ENCODE results near the gene SIRPG.

The SIRPG gene

DNA sequence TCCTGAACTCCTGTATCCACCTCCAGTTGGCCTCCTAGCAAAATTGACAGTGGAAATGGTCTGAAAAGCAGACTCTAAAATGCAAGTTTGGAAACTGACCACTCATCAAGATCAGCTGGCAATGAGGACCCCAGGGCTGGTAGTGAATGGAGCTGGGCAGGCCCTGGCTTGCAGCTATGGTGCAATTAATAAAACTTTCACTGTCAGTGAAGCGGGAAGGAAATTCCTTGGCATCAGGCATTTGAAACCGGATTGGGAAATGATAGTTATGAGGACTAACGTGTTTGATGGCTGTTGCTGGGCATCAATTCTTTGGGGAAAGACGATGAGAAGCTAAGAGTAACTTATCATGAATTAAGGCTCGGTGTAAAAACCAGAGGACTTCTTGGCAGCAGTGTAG, 56.8 kb downstream of the SIRPG start:
- TF ChIP-seq POLR2AphosphoS5 (IDR thresholded peaks at IDR 0.05; ENCODE audit: low read depth, low read length) (no peak), TAF1 (IDR thresholded peaks at IDR 0.05; ENCODE audit: borderline replicate concordance, insufficient read depth, low read length) (no peak), FOXP2 (optimal IDR thresholded peaks at IDR 0.05; ENCODE audit: borderline replicate concordance, extremely low read depth, extremely low read length, insufficient read depth) (no peak), SIN3A (IDR thresholded peaks at IDR 0.05; ENCODE audit: borderline replicate concordance, insufficient read depth, low read length) (no peak)
- TF ChIP-seq, protein P1, sequence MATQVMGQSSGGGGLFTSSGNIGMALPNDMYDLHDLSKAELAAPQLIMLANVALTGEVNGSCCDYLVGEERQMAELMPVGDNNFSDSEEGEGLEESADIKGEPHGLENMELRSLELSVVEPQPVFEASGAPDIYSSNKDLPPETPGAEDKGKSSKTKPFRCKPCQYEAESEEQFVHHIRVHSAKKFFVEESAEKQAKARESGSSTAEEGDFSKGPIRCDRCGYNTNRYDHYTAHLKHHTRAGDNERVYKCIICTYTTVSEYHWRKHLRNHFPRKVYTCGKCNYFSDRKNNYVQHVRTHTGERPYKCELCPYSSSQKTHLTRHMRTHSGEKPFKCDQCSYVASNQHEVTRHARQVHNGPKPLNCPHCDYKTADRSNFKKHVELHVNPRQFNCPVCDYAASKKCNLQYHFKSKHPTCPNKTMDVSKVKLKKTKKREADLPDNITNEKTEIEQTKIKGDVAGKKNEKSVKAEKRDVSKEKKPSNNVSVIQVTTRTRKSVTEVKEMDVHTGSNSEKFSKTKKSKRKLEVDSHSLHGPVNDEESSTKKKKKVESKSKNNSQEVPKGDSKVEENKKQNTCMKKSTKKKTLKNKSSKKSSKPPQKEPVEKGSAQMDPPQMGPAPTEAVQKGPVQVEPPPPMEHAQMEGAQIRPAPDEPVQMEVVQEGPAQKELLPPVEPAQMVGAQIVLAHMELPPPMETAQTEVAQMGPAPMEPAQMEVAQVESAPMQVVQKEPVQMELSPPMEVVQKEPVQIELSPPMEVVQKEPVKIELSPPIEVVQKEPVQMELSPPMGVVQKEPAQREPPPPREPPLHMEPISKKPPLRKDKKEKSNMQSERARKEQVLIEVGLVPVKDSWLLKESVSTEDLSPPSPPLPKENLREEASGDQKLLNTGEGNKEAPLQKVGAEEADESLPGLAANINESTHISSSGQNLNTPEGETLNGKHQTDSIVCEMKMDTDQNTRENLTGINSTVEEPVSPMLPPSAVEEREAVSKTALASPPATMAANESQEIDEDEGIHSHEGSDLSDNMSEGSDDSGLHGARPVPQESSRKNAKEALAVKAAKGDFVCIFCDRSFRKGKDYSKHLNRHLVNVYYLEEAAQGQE (IDR thresholded peaks at IDR 0.05; ENCODE audit: insufficient read depth in 1 of 2, low read depth in 2 of 2, low read length in 2 of 2): no peak

DNA sequence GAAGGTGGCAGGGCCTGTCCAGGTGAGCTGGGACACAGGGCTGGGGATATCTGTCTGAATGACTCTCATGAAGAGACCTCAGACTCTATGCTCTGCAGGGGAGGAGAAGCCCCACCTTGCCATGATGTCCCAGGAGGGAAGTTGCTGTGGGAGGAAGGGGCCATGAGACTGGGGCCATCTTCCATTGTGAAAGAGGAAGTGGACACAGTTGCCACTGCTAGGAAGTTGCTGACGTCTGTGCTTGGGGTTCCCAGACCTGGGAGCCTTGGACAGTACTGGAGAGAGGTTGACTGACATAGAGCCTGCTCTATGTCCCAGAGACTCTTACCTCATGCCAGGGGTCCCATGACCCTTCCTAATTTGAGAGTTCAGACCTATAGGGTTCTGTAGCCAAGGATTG, 62.2 kb downstream of the SIRPG start:
- TF ChIP-seq POLR2AphosphoS5 (IDR thresholded peaks at IDR 0.05; ENCODE audit: low read depth, low read length) (no peak), FOXP2 (optimal IDR thresholded peaks at IDR 0.05; ENCODE audit: borderline replicate concordance, extremely low read depth, extremely low read length, insufficient read depth) (no peak)

DNA sequence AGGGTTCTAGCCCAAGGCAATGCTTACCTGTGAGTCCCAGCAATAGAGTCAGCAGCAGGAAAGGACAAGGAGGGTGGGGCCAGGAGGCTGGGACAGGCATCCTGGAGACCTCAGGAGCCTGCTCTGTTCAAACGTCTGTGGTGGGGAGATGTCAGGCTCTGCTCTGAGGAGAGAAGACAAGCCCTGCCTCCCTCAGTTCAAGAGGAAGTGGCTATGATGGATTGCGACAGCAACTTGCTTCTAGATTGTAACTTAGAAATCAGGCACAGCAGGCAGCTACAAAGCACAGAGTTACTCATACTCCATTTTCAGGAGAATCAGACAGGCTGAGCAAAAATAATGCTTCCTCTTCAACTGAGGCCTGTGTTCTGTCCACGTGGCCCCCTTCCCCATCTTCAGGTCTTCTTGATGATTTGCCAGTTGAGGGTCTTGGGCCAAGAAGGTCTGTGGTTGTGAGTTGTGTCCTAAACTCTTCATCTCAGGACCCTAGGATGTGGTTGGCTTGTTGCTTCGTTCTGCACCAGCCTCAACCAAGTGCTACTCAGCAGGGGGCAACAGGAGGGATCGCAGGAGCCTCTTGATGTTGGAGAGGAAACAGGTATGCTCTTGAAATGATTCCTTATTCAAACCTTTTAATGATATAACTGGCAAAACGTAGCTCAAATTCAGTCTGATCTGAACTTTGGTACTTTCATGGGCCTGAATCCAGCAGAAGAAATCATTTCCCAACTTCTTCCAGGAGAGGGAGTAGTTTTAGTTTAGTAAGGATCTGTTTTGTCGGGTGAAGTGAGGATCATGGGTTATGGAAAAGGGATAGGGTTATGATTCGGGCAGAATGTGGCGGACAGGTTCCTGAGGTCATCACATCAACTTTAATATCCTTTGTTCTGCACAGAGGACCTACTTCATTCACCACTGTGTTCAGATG, 68.8 kb downstream of the SIRPG start:
- TF ChIP-seq SIN3A (IDR thresholded peaks at IDR 0.05; ENCODE audit: borderline replicate concordance, insufficient read depth, low read length) (no peak), FOXP2 (optimal IDR thresholded peaks at IDR 0.05; ENCODE audit: borderline replicate concordance, extremely low read depth, extremely low read length, insufficient read depth) (no peak), POLR2AphosphoS5 (IDR thresholded peaks at IDR 0.05; ENCODE audit: low read depth, low read length) (no peak), TAF1 (IDR thresholded peaks at IDR 0.05; ENCODE audit: borderline replicate concordance, insufficient read depth, low read length) (no peak)
- TF ChIP-seq, protein P1 (IDR thresholded peaks at IDR 0.05; ENCODE audit: insufficient read depth in 1 of 2, low read depth in 2 of 2, low read length in 2 of 2): no peak

DNA sequence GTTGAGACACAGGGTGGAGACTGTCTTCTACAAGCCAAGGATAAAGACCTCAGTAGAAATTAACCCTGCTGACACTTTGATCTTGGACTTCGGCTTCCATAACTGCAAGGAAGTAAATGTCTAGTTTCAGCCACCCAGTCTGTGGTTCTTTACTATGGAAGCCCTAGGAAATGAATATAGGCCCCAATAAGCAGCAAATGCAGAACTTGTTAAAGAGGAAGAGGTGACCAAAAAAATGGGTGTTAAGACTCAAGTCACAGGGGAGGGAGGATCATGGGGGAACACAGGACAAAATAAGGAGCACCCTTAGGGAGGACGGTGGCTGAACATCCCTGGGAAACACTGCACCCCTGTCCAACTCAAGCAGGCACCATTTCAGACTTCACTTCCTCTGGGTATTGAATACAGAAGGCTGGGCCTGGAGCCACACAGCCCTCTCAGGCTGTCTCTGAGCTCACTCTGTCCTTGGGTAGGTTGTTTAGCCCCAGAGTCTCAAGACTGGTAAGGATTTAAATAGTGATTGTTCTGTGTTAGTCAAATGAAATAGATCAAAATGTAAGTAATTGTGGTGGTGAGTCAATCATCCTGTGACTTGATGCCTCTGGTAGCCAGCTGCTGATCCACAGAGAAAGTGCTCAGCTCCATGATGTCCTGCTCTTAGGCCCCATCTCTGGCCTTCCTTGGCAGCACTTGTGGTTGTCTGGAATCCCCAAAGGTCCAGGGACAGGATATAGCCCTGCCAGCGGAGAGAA, 69.6 kb downstream of the SIRPG start:
- TF ChIP-seq TAF1 (IDR thresholded peaks at IDR 0.05; ENCODE audit: borderline replicate concordance, insufficient read depth, low read length) (no peak), POLR2AphosphoS5 (IDR thresholded peaks at IDR 0.05; ENCODE audit: low read depth, low read length) (no peak), SIN3A (IDR thresholded peaks at IDR 0.05; ENCODE audit: borderline replicate concordance, insufficient read depth, low read length) (no peak), FOXP2 (optimal IDR thresholded peaks at IDR 0.05; ENCODE audit: borderline replicate concordance, extremely low read depth, extremely low read length, insufficient read depth) (no peak)
- TF ChIP-seq, protein P1 (IDR thresholded peaks at IDR 0.05; ENCODE audit: insufficient read depth in 1 of 2, low read depth in 2 of 2, low read length in 2 of 2): no peak

DNA sequence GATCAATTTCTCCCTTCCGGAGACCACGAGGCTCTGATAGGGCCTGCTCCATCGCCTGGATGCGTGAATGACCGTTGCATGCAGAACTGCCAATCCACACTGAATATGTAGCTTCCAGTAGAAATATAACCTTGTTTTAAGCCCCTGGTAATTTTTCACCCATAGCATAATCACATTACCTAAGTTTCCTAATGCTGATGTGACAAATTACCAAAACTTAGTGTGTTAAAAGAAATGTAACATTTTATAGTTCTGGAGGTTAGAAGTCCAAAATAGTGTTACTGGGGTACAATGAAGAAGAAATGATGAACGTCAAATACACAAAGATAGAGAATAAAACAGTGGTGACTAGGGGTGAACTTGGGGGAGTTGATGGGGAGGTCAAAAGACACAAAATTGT, 78.1 kb downstream of the SIRPG start:
- TF ChIP-seq, protein P1 (IDR thresholded peaks at IDR 0.05; ENCODE audit: insufficient read depth in 1 of 2, low read depth in 2 of 2, low read length in 2 of 2): no peak
- TF ChIP-seq SIN3A (IDR thresholded peaks at IDR 0.05; ENCODE audit: borderline replicate concordance, insufficient read depth, low read length) (no peak), FOXP2 (optimal IDR thresholded peaks at IDR 0.05; ENCODE audit: borderline replicate concordance, extremely low read depth, extremely low read length, insufficient read depth) (no peak), TAF1 (IDR thresholded peaks at IDR 0.05; ENCODE audit: borderline replicate concordance, insufficient read depth, low read length) (no peak), POLR2AphosphoS5 (IDR thresholded peaks at IDR 0.05; ENCODE audit: low read depth, low read length) (no peak)

Data from PFSK-1 (cell line).